IMR-90 (cell line): ENCODE data around the gene MAVS. TPM values are rescaled to one million over a fixed set of nuclear protein-coding genes. Genes with fewer than 3 reads are reported as not detected.

Experiments
- ATAC-seq: fragments of 200-7000 bp; cut with Tn5 transposase; 2 replicates; pipeline ENCODE4 v1.9.1; 2020; ENCODE audit warnings: low read depth, mild to moderate bottlenecking, moderate library complexity
- BruUV-seq: library from RNA; stranded (reverse); fragments of 400-500 nt; replicated peaks from 2 replicates; lab custom pipeline; 2021; lab: Mats Ljungman, UMichigan
- CTCF ChIA-PET: fragments of 300-600 bp; formaldehyde crosslinking; extraction: SDS; loops from one replicate; lab custom pipeline; 2021; ENCODE audit warnings: antibody characterized with exemption; lab: Yijun Ruan, JAX
- POLR2A ChIA-PET: fragments of 300-600 bp; sonication (Branson Sonifier 250); formaldehyde crosslinking; loops from one replicate; lab custom pipeline; 2022; ENCODE audit warnings: antibody characterized with exemption; ENCODE audit not compliant: unreplicated experiment; lab: Charles Lee
- DNase-seq: peaks from one replicate; pipeline ENCODE4 v3.0.0; 2013
- H2AFZ ChIP-seq: replicated peaks from 2 replicates; pipeline ENCODE3; 2013; ENCODE audit warnings: low read length, mild to moderate bottlenecking; ENCODE audit not compliant: poor library complexity
- H2AK5ac ChIP-seq: 2 replicates; pipeline ENCODE4 v1.6.1; 2013; ENCODE audit warnings: low read depth, low read length, inconsistent platforms
- H2AK9ac ChIP-seq: replicated peaks from 2 replicates; pipeline ENCODE3; 2013; ENCODE audit warnings: mild to moderate bottlenecking, low read depth, low read length, moderate library complexity; ENCODE audit not compliant: poor library complexity
- H2BK120ac ChIP-seq: 2 replicates; pipeline ENCODE4 v1.6.1; 2013; ENCODE audit warnings: low read depth, low read length, inconsistent platforms
- H2BK15ac ChIP-seq: 3 replicates; pipeline ENCODE4 v1.6.1; 2013; ENCODE audit warnings: low read depth, low read length, inconsistent platforms
- H2BK20ac ChIP-seq: 2 replicates; pipeline ENCODE4 v1.6.1; 2013; ENCODE audit warnings: low read depth, mild to moderate bottlenecking, inconsistent platforms, low read length, moderate library complexity
- H2BK5ac ChIP-seq: 2 replicates; pipeline ENCODE4 v1.6.1; 2013; ENCODE audit warnings: mild to moderate bottlenecking, low read depth, low read length, inconsistent platforms; ENCODE audit not compliant: poor library complexity, severe bottlenecking
- H3K14ac ChIP-seq: replicated peaks from 2 replicates; pipeline ENCODE4 v1.6.1; 2013; ENCODE audit warnings: low read depth, low read length, inconsistent platforms
- H3K18ac ChIP-seq: 2 replicates; pipeline ENCODE4 v1.6.1; 2013; ENCODE audit warnings: low read depth, low read length, control low read depth
- H3K23ac ChIP-seq: 2 replicates; pipeline ENCODE4 v1.6.1; 2013; ENCODE audit warnings: low read depth, low read length, inconsistent platforms
- H3K27ac ChIP-seq: 2 replicates; pipeline ENCODE4 v1.5.1; 2013; ENCODE audit warnings: mild to moderate bottlenecking, control low read depth, low read length; ENCODE audit not compliant: insufficient read depth
- H3K27me3 ChIP-seq: 2 replicates; pipeline ENCODE4 v1.6.1; 2013; ENCODE audit warnings: low read length; ENCODE audit not compliant: control insufficient read depth, insufficient read depth
- H3K36me3 ChIP-seq: 2 replicates; pipeline ENCODE4 v1.6.1; 2013; ENCODE audit warnings: low read length, mixed read lengths; ENCODE audit not compliant: control insufficient read depth, insufficient read depth
- H3K4ac ChIP-seq: 2 replicates; pipeline ENCODE4 v1.6.1; 2013; ENCODE audit warnings: low read depth, low read length, inconsistent platforms
- H3K4me1 ChIP-seq: 2 replicates; pipeline ENCODE4 v1.6.1; 2013; ENCODE audit warnings: low read length, mixed read lengths; ENCODE audit not compliant: control insufficient read depth, insufficient read depth
- H3K4me2 ChIP-seq: 2 replicates; pipeline ENCODE4 v1.6.1; 2013; ENCODE audit warnings: low read depth, mild to moderate bottlenecking, control low read depth, low read length, moderate library complexity
- H3K4me3 ChIP-seq: 2 replicates; pipeline ENCODE4 v1.5.1; 2013; ENCODE audit warnings: low read depth, mild to moderate bottlenecking, control low read depth, low read length, moderate library complexity; ENCODE audit not compliant: insufficient read depth
- H3K56ac ChIP-seq: 2 replicates; pipeline ENCODE4 v1.6.1; 2013; ENCODE audit warnings: low read length, inconsistent platforms; ENCODE audit not compliant: insufficient read depth; ENCODE audit errors: extremely low read depth
- H3K79me1 ChIP-seq, 2 experiments: 2 replicates each; pipeline ENCODE4 v1.6.1; 2013; ENCODE audit warnings: low read length in 2 of 2, inconsistent platforms in 1 of 2, low read depth in 1 of 2
- H3K9ac ChIP-seq: 2 replicates; pipeline ENCODE4 v1.6.1; 2013; ENCODE audit warnings: low read depth, low read length, control low read depth
- H3K9me1 ChIP-seq: 2 replicates; pipeline ENCODE4 v1.6.1; 2013; ENCODE audit warnings: low read length, inconsistent platforms; ENCODE audit not compliant: insufficient read depth
- H3K9me3 ChIP-seq: 2 replicates; pipeline ENCODE4 v1.6.1; 2013; ENCODE audit warnings: low read length; ENCODE audit not compliant: control insufficient read depth, insufficient read depth
- H4K20me1 ChIP-seq: 2 replicates; pipeline ENCODE4 v1.6.1; 2013; ENCODE audit warnings: low read length, inconsistent platforms; ENCODE audit not compliant: insufficient read depth
- H4K5ac ChIP-seq: 2 replicates; pipeline ENCODE4 v1.6.1; 2013; ENCODE audit warnings: mild to moderate bottlenecking, low read depth, low read length, control low read depth
- H4K8ac ChIP-seq, 2 experiments: 2 replicates each; pipeline ENCODE4 v1.6.1; 2013; ENCODE audit warnings: low read depth in 2 of 2, low read length in 2 of 2, control low read depth in 1 of 2, inconsistent platforms in 1 of 2
- H4K91ac ChIP-seq: 2 replicates; pipeline ENCODE4 v1.6.1; 2013; ENCODE audit warnings: low read depth, low read length, inconsistent platforms; ENCODE audit not compliant: insufficient read depth
- BHLHE40 ChIP-seq: fragments of 150-350 bp; IDR thresholded peaks from 2 replicates; pipeline ENCODE4 v1.6.1; 2016; ENCODE audit warnings: mild to moderate bottlenecking, low read depth, low read length
- CEBPB ChIP-seq: IDR thresholded peaks from 2 replicates; pipeline ENCODE4 v1.6.1; 2012; ENCODE audit warnings: low read depth, low read length, improper control_type of control experiment
- CHD1 ChIP-seq: IDR thresholded peaks from 2 replicates; pipeline ENCODE4 v1.6.1; 2012; ENCODE audit warnings: low read depth, low read length, improper control_type of control experiment
- CTCF ChIP-seq: conservative IDR thresholded peaks from 2 replicates; pipeline ENCODE4 v1.5.1; 2012; ENCODE audit warnings: mild to moderate bottlenecking, low read depth, low read length, improper control_type of control experiment
- ELK1 ChIP-seq: fragments of 150-350 bp; IDR thresholded peaks from 2 replicates; pipeline ENCODE4 v1.6.1; 2016; ENCODE audit warnings: low read depth, mild to moderate bottlenecking, low read length, moderate library complexity, borderline replicate concordance
- FOS ChIP-seq: fragments of 150-350 bp; IDR thresholded peaks from 2 replicates; pipeline ENCODE4 v1.6.1; 2016; ENCODE audit warnings: low read depth, low read length
- MAFK ChIP-seq: IDR thresholded peaks from 2 replicates; pipeline ENCODE4 v1.6.1; 2012; ENCODE audit warnings: low read depth, low read length, improper control_type of control experiment
- MAZ ChIP-seq: IDR thresholded peaks from 2 replicates; pipeline ENCODE4 v1.6.1; 2012; ENCODE audit warnings: low read depth, mild to moderate bottlenecking, low read length, improper control_type of control experiment, moderate library complexity, borderline replicate concordance
- MXI1 ChIP-seq: IDR thresholded peaks from 2 replicates; pipeline ENCODE4 v1.6.1; 2012; ENCODE audit warnings: low read depth, mild to moderate bottlenecking, low read length, moderate library complexity, borderline replicate concordance
- NFE2L2 ChIP-seq: fragments of 150-350 bp; IDR thresholded peaks from 2 replicates; pipeline ENCODE4 v1.6.1; 2016; ENCODE audit warnings: low read depth, mild to moderate bottlenecking, low read length
- POLR2A ChIP-seq: IDR thresholded peaks from 2 replicates; pipeline ENCODE4 v1.6.1; 2012; ENCODE audit warnings: mild to moderate bottlenecking, low read depth, low read length
- RAD21 ChIP-seq: IDR thresholded peaks from 2 replicates; pipeline ENCODE4 v1.6.1; 2012; ENCODE audit warnings: low read length, improper control_type of control experiment
- RCOR1 ChIP-seq: IDR thresholded peaks from 2 replicates; pipeline ENCODE4 v1.6.1; 2012; ENCODE audit warnings: mild to moderate bottlenecking, low read length, improper control_type of control experiment; ENCODE audit not compliant: insufficient replicate concordance
- RFX5 ChIP-seq: IDR thresholded peaks from 2 replicates; pipeline ENCODE4 v1.8.0; 2012; ENCODE audit warnings: low read depth, mild to moderate bottlenecking, low read length, moderate library complexity
- SMC3 ChIP-seq: fragments of 150-350 bp; IDR thresholded peaks from 2 replicates; pipeline ENCODE4 v1.6.1; 2016; ENCODE audit warnings: low read depth, mild to moderate bottlenecking, antibody characterized with exemption, low read length, moderate library complexity
- USF2 ChIP-seq: fragments of 150-350 bp; IDR thresholded peaks from 2 replicates; pipeline ENCODE4 v1.6.1; 2017; ENCODE audit warnings: mild to moderate bottlenecking, antibody characterized with exemption, low read length, low read depth
- WGBS, 2 experiments: methylation state at CpG; one replicate each; pipeline versions ENCODE4 v1.1.5 to v1.1.7; 2013; ENCODE audit warnings: missing lambda C conversion rate in 2 of 2; ENCODE audit not compliant: insufficient read length in 1 of 2; ENCODE audit errors: extremely low coverage in 2 of 2; 5-methylcytosine and 5-hydroxymethylcytosine counted together
- dilution Hi-C: fragments of 300-500 bp; cut with HindIII; formaldehyde crosslinking; loops from one replicate; pipeline ENCODE4 v1.14.3; 2018; ENCODE audit warnings: low sequenced_read_pairs; ENCODE audit not compliant: unreplicated experiment
- in situ Hi-C: fragments of 300-500 bp; cut with MboI; formaldehyde crosslinking; loops from 3 replicates; pipeline ENCODE4 v1.14.3; 2019; ENCODE audit warnings: low sequenced_read_pairs, inconsistent platforms, mixed read lengths
- intact Hi-C: fragments of 100-400 bp; cut with micrococcal nuclease; formaldehyde crosslinking; loops from 2 replicates; pipeline ENCODE4 v1.10.0; 2022
- polyA plus RNA-seq, 3 experiments: library from polyadenylated mRNA; depleted of rRNA; stranded (reverse); fragments of >200 nt; gene quantifications; 2 replicates each; pipeline ENCODE4 v1.2.3, GENCODE V29; 2012; ENCODE audit warnings: low replicate concordance in 1 of 3
- total RNA-seq: library from RNA; depleted of rRNA; stranded (reverse); fragments of >200 nt; gene quantifications from 2 replicates; pipeline ENCODE4 v1.2.3, GENCODE V29; 2012

MAVS gene
- total and polyA plus RNA-seq, 2 of the 4 experiments (the other 2 are of a cell fraction), result 10.4 to 15.6 TPM

GRCh38 chr20:3825526-3825925, 21.1 kb upstream of the MAVS start:
- Histone ChIP-seq H4K5ac (no peak overlapping the region), H3K9ac (no peak overlapping the region), H3K4me1 (no peaks in the 10 kb centered on the region; the same call in 1 of the 2 replicates), H3K9me1 (0 out of 2 replicates have a peak, but pooled peaks cover 7% of the 10 kb centered on the region), H3K9me3 (no peaks in the 10 kb centered on the region), H3K36me3 (peaks cover 36% of the 10 kb centered on the region), H2BK120ac (no peak overlapping the region), H3K23ac (no peak overlapping the region), H2BK5ac (no peak overlapping the region), H2AFZ (no peak overlapping the region), H3K4ac (no peak overlapping the region), H4K91ac (no peak overlapping the region), H3K27ac (no peak overlapping the region), H3K4me3 (no peak overlapping the region), H3K79me1 (peaks cover 14 to 20% of the 10 kb centered on the region in 2 experiments; a peak in 3 of 4 replicates), H4K8ac (no peak overlapping the region), H4K20me1 (no peaks in the 10 kb centered on the region), H2AK5ac (no peak overlapping the region), H3K18ac (no peak overlapping the region), H2AK9ac (no peak overlapping the region), H2BK15ac (no peak overlapping the region), H3K4me2 (no peak overlapping the region), H3K14ac (no peak overlapping the region), H3K56ac (no peak overlapping the region), H2BK20ac (no peak overlapping the region), H3K27me3 (no peaks in the 10 kb centered on the region)
- ATAC-seq (no peak), DNase-seq (no peak)
- dilution Hi-C loops (no loop called here), intact Hi-C loops (no loop called here), in situ Hi-C loops (no loop called here)
- ChIA-PET POLR2A (no interaction called here), CTCF (no interaction called here)
- TF ChIP-seq MXI1, result no peak
- no peak for TF ChIP-seq CHD1
- TF ChIP-seq MAZ, result no peak
- no peak for TF ChIP-seq RFX5
- TF ChIP-seq CEBPB, result no peak
- no peak for TF ChIP-seq RCOR1
- no peak for TF ChIP-seq POLR2A
- no peak for TF ChIP-seq MAFK
- no peak for TF ChIP-seq NFE2L2
- no peak for TF ChIP-seq CTCF
- no peak for TF ChIP-seq ELK1
- no peak for TF ChIP-seq SMC3
- TF ChIP-seq RAD21, result no peak
- TF ChIP-seq BHLHE40, result no peak
- no peak for TF ChIP-seq FOS
- TF ChIP-seq USF2, result no peak
- BruUV-seq, result no TSS peak
- whole genome bisulfite sequencing, 2 experiments, result 95% methylated on average over 4 of the region's 7 CpGs; no CpG with 5 or more reads in 1 of the 2 experiments
